NCI-H2196 (cell line): ENCODE results near the gene AP5M1.
"Not testable (repeated sequence)": the region's sequence is repeated elsewhere in the genome, so short reads cannot be mapped to it uniquely, and the experiment has no call there.

Source experiments
- DNase-seq: peaks from one replicate; lab custom pipeline; 2025; ENCODE audit not compliant: unreplicated experiment; lab: John Stamatoyannopoulos, UW

The AP5M1 gene

DNA sequence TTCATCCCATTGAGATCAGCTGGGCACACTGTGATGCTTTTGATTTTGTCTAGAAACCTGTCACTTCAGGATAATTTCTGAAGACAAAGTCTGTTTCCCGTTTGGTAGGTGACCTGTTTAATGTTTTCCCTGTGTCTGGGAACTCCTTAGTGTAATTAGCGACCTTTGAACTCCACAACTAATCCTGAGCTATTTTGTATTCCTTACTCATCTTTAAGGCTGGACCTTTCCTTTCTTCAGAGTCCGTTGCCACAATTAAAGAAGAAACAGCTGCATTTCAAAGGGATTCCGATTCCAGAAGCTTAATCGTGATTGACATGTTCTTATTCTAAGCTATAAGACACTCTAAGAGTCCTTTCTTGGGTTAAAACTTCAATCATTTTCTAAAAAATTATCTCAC lies 22.0 kb downstream of the AP5M1 start:
- no peak for DNase-seq

DNA sequence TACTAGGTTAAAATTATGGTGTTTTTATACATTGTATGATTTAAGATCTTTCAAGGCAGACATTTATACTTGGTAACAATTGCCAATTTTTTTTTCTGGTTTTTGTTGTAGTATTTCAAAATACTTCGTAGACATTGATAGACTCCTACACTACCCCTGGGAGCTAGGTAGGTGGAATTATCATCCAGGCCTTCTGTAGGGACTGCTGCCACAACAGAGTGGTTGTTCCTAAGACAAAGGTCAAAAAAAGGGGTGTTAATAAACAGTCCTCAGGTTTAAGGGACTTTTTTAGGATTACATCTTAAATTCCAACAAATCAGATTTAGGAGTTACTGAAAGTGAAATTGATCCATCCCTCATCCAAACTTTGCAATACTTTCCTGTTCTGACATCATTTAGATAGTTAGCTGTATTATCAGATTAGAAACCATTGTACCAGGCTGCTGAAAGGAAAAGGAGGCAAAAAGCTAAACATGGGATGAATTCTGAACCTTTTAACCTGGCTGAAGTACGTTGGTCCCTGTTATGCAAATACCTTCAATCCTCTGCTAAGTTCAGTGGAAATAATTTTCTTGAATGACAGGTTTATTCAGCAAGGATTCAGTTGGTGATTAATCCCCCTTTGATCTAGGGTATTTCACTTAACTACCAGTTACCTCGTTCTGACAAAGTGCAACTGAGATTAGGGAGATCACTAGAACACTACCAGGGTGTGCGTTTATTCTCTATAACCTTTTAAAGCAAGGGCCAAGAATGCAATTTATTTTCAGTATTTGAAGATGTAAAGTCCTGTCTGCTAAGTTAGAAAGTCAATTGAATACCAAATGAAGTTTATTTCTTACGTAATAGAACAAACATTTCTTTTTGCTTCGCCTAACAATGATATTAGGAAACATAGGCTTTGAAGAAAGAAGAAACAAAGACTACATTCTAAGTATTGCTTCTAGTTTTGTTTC lies 23.2 kb downstream of the AP5M1 start:
- no peak for DNase-seq

DNA sequence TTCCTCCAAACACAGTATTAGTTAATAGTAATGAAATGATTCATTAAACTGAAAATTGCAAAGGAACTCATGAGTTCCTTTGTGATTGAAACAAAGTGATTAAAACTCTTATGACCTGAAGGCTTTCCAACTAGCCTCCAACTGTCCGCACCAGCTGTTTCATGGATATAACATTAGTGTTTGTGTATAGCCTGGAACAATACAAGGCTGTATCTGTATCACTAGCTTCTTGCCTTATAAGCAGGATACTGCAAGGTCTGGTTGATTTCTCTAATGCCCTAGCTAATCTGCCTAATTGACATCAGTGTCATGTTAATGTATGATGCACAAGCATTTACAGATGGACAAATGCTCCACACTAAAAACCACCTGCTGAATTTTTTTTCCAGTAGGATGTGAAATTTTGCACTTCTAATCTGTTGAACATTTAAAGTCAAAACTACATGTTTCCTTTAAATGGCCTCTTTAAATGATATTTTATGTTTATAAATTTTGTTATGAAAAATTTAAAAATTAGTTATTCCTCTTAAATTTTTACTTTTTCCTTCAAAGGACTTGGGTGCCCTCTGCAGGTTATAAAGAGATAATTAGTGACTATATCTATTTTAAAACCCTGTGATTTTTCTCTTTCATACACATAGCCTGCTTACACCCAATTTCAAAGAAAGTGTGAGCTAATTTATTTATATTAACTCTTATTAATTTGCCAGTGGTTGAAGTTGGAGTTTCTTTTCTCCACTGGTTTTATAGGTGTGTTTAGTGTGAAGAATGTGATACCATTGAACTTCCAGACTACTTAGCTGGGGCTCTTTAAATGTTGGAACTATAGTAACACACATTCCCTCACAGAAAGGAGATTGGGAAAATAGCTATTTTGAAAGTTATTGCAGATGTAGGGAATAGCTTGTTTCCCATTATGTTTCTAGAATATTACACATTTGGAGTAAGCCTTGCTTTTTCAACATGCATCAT lies 25.4 kb downstream of the AP5M1 start:
- no peak for DNase-seq

DNA sequence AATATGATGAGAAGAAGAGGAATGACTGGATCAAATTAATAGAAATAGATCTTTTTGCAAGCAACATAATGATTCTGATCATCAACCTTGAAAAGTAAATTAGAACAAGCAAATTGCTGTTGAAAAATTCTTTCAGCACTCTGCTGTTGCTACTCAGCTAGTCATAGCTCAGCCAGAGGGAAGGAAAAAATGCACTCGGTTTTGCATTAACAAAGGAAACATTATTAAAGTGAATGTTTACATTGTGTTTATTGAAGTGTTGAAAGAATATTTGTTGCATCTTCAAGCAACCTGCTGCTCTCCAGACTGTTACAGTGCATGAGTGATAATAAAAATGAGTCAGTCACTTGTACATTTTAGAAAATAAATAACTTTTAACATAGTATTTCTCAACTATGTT lies 26.5 kb downstream of the AP5M1 start:
- no peak for DNase-seq

DNA sequence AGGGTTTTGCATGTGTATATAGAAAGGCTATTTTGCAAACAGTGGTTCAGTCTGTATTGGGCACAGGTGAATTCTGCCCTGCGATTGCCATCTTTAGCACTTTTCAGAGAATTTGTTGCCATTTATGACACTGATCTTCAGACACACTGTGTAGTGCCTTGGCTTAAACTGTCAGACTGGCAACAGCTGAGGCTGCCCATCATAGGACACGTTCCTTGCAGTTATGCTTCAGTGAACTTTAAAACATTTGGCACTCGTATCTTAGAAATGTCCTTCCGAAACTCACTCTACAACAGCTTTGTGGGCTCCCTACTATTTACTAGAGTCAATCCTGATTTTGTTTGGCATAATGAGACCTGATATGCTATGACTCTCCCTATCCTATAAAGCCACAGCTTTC lies 29.1 kb downstream of the AP5M1 start:
- DNase-seq: no peak

DNA sequence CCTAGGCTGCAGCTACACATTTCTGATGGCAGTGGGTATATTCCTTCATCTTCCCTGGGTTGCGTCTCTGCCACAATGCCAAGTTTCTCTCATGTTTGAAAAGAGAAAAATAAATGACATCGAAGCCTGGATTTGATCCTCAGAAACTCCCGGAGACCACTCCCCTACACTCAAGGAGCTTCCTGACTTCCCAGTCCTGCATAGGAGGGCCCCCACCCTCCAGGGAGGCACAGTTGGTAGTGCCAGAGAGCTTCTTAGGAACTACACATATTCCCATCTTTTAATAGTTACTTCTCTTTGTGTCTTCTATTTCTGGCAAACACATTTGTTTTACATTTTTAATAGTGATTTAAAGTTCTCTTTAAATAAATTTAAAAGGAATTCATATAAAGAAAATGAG lies 30.7 kb downstream of the AP5M1 start:
- no peak for DNase-seq

DNA sequence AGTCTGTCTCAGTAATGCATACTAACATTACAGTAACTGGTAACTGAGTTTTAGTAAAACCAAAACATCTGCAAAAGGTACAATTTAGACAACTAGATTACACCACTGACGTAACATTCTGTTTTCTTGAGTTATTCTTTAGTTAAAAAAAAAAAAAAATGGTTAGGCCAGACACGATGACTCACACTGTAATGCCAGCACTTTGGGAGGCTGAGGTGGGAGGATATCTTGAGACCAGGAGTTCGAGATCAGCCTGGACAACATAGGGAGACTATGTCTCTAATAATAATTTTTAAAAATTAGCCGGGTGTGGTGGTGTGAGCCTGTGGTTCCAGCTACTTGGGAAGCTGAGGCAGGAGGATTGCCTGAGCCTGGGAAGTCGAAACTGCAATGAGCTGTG lies 34.1 kb downstream of the AP5M1 start:
- no peak for DNase-seq

DNA sequence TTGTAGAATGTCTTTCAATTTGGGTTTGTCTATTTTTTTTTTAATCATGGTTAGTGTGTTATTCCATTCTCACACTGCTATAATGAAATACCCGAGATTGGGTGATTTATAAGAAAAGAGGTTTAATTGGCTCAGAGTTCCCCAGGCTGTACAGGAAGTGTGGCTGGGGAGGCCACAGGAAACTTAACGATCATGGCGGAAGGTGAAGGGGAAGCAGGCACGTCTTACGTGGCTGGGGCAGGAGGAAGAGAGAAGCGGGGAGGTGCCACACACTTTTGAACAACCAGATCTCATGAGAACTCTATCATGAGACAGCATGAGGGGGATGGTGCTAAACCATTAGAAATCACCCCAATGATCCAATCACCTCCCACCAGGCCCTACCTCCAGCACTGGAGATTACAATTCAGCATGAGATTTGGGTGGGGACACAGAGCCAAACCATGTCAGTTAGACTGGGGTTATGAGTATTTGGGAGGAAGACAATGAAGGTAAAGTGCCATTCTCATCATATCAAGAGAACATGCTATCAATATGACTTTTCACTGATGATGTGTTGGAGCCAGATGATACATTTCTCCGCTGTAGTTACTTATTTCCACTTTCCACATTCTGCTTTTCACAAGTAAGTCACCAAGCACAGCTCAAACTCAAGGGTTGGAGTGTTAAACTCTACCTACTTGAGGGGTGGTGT lies 45.8 kb downstream of the AP5M1 start:
- no peak for DNase-seq

DNA sequence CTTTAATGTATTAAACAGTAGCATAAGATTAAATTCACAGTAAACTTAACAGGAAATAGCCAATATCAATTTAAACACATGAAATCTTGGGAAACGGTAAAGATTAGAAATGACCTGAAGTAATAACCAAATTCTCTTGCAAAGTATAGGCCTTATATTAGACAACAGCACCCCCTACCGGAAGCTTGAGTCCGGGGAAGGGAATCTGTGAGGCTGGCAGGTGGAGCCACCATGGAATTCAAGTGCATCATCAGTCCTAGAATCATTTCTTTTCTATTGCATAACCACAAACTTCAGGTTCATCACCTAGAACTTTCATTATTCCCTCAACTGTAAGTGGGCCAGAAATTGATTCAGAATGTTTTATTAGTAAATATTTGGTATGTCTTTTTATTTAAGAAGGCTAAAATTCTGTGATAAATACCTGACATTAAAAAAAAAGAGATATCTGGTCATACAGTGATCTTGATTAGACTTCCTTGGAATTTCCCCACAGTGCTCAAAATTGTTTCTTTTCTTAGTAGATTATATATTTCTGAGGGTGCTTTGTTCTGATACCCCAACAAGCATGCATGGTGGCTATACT lies 48.6 kb downstream of the AP5M1 start:
- peak; percentile 87 for DNase-seq

DNA sequence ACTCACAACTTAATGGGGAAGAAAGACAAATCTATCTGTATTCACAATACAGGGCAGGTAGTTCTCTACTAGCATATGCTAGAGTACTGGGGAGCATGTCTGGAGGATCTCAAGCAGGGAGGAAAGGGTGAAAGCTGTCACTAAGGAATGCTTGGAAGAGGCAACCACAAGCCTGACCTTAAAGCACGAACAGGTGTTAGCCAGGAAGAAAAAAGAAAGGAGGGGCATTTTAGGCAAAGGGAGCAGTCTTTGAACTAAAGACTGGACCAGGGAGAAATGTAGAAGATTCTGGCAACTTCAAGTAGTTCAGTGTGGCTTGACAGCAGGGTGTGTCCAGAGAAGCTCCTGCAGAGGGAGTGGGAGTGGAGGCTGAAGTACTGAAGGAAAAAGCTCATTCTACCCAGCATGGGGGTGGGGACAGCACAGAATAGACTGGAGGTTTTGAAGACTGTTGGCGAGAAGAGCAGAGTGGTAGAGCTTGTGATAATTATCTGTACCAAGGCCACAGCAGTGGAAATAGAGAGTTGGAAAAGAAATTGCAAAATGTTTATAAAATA lies 50.9 kb downstream of the AP5M1 start:
- DNase-seq: no peak

DNA sequence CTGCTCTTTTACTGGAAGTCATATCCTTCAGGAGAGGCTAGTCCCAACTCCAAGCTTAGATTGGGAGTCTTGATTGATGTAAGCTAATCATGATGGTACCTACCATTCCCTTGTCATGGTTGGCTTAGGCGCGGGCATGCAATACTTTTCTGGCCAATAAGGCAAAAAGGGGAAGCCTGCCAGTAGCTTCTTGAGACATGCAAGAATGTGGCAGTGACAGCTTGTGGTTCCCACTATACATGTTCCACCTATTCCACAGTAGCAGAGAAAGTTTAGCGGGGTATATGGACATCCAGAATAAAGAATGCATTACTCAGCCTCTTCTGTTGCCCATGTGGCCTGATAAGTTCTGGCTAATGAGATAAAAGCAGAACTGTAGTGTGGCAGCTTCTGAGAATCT lies 55.0 kb downstream of the AP5M1 start:
- DNase-seq: no peak

DNA sequence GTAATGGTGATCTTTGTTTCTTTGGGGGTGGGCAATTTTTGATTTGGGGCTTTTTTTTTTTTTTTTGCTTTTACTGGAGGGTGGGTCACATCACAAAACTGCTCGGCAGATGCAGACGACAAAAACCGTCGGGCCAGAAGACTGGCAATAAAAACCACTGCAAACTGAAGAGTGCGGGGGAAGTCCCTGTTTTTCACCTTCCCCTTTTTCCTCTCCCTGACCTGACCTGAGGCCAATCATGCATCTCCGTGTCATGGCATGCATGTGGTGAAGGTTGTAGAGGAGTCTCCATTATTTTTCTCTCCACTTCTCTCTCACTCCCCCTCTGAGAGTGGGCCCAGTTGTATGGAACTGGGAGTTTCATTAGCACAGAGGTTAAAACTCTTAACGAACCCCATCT lies 57.5 kb downstream of the AP5M1 start:
- no peak for DNase-seq

DNA sequence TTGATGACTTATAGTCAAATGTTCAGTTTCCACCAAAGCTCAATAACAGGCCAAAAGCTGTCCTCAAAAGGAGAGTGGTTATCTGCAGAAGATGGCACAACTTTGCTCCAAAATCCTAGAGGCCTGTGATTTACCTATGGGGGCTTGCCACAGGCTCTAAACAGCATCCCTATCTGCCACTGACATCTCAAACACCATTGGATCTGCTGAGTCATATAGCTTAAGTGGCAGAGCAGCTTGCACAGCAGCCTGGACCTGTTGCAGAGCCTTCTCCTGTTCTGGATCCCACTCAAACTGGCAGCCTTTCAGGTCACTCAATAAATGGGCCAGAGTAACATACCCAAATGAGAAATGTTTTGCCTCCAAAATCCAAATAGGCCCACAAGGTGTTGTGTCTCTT lies 61.1 kb downstream of the AP5M1 start:
- no peak for DNase-seq

DNA sequence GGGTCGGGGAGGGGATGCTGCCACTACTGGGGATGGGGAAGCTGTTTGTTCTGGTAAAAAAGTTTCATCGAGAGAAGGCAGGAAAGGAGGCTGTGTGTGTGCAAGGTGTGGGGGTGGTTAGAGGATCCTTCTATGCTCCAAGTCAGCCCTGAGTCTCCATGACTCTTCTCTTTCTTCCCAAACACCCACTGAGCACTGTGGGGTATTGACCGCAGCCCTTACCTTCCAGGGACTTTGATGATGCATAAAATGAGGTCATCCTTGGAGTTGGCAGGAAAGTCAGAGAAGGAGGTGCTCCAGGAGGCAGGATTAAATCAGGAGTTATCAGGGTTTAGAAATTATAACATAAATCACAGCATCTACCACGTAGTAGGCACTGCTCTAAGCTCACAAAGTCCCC lies 63.7 kb downstream of the AP5M1 start:
- not testable (repeated sequence) for DNase-seq

DNA sequence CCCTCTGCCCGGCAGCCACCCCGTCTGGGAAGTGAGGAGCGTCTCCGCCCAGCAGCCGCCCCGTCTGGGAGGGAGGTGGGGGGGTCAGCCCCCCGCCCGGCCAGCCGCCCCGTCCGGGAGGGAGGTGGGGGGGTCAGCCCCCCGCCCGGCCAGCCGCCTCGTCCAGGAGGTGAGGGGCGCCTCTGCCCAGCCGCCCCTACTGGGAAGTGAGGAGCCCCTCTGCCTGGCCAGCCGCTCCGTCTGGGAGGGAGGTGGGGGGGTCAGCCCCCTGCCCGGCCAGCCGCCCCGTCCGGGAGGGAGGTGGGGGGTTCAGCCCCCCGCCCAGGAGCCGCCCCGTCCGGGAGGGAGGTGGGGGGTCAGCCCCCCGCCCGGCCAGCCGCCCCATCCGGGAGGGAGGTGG lies 65.0 kb downstream of the AP5M1 start:
- DNase-seq: not testable (repeated sequence)

DNA sequence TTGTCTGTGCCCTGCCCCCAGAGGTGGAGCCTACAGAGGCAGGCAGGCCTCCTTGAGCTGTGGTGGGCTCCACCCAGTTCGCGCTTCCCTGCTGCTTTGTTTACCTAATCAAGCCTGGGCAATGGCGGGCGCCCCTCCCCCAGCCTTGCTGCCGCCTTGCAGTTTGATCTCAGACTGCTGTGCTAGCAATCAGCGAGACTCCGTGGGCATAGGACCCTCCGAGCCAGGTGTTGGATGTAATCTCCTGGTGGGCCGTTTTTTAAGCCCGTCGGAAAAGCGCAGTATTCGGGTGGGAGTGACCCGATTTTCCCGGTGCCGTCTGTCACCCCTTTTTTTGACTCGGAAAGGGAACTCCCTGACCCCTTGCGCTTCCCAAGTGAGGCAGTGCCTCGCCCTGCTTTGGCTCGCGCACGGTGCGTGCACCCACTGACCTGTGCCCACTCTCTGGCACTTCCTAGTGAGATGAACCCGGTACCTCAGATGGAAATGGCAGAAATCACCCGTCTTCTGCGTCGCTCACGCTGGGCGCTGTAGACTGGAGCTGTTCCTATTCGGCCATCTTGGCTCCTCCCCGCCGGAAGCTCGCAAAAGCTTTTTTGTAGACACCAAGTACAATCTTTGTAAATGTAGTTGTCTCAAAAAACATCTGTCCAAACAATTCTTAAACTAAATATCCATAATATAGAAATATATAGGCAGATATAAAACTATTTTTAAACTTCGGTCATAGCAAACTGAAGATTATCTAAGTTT lies 75.0 kb downstream of the AP5M1 start:
- DNase-seq: not testable (repeated sequence)

DNA sequence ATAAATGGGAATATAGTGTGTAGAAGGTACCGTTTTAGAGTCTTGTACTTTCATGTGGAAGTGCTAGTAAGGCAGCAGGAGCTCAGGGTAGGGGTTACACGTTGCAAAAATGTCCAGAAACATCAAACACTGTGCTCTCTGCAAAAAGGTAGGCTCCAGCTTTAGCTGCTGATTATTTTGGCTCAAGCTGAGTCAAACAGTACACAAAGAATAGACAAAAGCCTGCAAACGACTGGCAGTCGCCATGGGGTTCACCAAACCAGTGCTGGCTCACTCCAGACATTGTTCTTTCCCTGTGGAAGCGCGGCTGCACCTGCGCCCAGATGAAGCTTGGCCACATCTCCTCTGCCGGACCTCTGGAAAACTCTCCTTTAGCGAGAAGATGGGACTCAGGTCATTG lies 76.3 kb downstream of the AP5M1 start:
- no peak for DNase-seq

DNA sequence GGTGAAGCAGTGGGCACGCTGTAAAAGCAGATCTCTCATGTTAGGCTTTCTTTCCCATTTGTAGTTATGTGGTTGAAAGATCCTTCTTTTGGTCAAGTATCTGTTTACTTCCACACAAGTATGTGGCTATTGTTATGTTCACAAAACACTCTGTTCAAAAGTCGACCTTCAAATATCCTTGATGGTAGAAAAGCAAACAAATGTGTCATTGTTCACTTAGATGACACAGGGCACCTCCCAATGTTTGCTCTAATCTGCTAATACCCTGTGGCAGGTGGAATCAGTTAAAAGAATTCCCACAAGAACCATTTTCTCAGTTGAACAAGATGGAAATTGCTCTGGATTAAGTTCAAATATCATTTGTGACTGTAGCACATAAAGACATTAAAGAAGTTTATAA lies 78.0 kb downstream of the AP5M1 start:
- DNase-seq: no peak
